Psoas muscle (tissue), 8 donors: ENCODE results near the gene SPTLC1. TPM values are rescaled to one million over a fixed set of nuclear protein-coding genes. Genes with fewer than 3 reads are reported as not detected.
"Not testable (repeated sequence)": the region's sequence is repeated elsewhere in the genome, so short reads cannot be mapped to it uniquely, and the experiment has no call there.

ENCODE experiments used
- ATAC-seq, 4 donors: fragments of 200-7000 bp; cut with Tn5 transposase; one replicate each; pipeline ENCODE4 v1.9.1; 2020; ENCODE audit warnings: moderate library complexity in 3 of 4, mild to moderate bottlenecking in 2 of 4
- DNase-seq, 2 donors: peaks; one replicate each; pipeline ENCODE4 v3.0.0-alpha.2; 2020
- H3K27ac ChIP-seq: fragments of 200-600 bp; one replicate; pipeline ENCODE4 v1.8.0; 2022
- H3K27me3 ChIP-seq, 3 donors: fragments of 200-600 bp in 1 of 3; one replicate each; pipeline versions ENCODE4 v1.6.1 to v1.8.0; 2013 to 2022; ENCODE audit warnings: low read length in 2 of 3, mild to moderate bottlenecking in 2 of 3, moderate library complexity in 1 of 3; ENCODE audit not compliant: insufficient read depth in 3 of 3
- H3K36me3 ChIP-seq, 2 donors: fragments of 200-600 bp in 1 of 2; one replicate each; pipeline versions ENCODE4 v1.6.1 to v1.8.0; 2013 to 2022; ENCODE audit warnings: low read depth in 1 of 2, mild to moderate bottlenecking in 1 of 2, moderate library complexity in 1 of 2; ENCODE audit not compliant: insufficient read depth in 1 of 2
- H3K4me1 ChIP-seq: fragments of 200-600 bp; one replicate; pipeline ENCODE4 v1.8.0; 2022
- H3K4me3 ChIP-seq: fragments of 200-600 bp; one replicate; pipeline ENCODE4 v1.8.0; 2022; ENCODE audit warnings: mild to moderate bottlenecking
- H3K9me3 ChIP-seq: fragments of 200-600 bp; one replicate; pipeline ENCODE4 v1.8.0; 2022
- WGBS, 3 donors: extraction: QIAGEN DNeasy Blood & Tissue Kit; methylation state at CpG; one replicate each; pipeline versions ENCODE4 v1.1.6 to v1.1.7; 2013; 5-methylcytosine and 5-hydroxymethylcytosine counted together
- intact Hi-C, 2 donors: fragments of 100-400 bp; cut with DNase I; formaldehyde crosslinking; loops; one replicate each; pipeline versions ENCODE4 v1.11.0 to v1.14.2; 2022
- polyA plus RNA-seq, 3 donors: library from polyadenylated mRNA; stranded (reverse); fragments of 200-250 nt; gene quantifications; one replicate each; pipeline ENCODE4 v1.2.3, GENCODE V29; 2013
- total RNA-seq, 4 donors: library from RNA; stranded (reverse); fragmentation: NEBNext Ultra II Directional in 2 of 4; extraction: Animal tissue kit (Norgen Biotek cat#: 25700) in 2 of 4; gene quantifications; one replicate each; pipeline versions ENCODE4 v1.2.1 to v1.2.4, GENCODE V29; 2021 to 2023
- TF ChIP-seq, protein P1 (sequence below): fragments of 200-600 bp; IDR thresholded peaks from one replicate; pipeline ENCODE4 v1.8.0; 2022; ENCODE audit warnings: antibody characterized with exemption
- donor health status: healthy with polysubstance abuse.
- donor health status: DM: no; HTN: no; CAD: no; lungs with moderate emphysema.
- donor health status: Bipolar disorder and iron deficiency.
- donor health status: healthy.
- donor health status: DM: yes; HTN: yes; CAD: no.
- donor health status: DM: no; HTN: no; CAD: no.
- donor health status: DM: no; HTN: no; CAD: no.
- donor health status: DM: yes; HTN: yes; CAD: no.

The SPTLC1 gene
- total and polyA plus RNA-seq, 7 donors: 12.2 to 29.8 (median 20.9) TPM

- DNase-seq (no peak), ATAC-seq (no peak)
- 84 to 89% (median 85%) methylated on average over 10 of the region's 10 CpGs for WGBS, 3 donors
- Histone ChIP-seq H3K27ac (no peak overlapping the region), H3K9me3 (peaks cover 8% of the 10 kb centered on the region), H3K4me1 (no peaks in the 10 kb centered on the region), H3K36me3 (no peaks in the 10 kb centered on the region), H3K27me3 (peaks cover 0 to 5% (median 0%) of the 10 kb centered on the region in 3 donors), H3K4me3 (no peak overlapping the region)
- intact Hi-C loops: no loop called here
- TF ChIP-seq, protein P1, sequence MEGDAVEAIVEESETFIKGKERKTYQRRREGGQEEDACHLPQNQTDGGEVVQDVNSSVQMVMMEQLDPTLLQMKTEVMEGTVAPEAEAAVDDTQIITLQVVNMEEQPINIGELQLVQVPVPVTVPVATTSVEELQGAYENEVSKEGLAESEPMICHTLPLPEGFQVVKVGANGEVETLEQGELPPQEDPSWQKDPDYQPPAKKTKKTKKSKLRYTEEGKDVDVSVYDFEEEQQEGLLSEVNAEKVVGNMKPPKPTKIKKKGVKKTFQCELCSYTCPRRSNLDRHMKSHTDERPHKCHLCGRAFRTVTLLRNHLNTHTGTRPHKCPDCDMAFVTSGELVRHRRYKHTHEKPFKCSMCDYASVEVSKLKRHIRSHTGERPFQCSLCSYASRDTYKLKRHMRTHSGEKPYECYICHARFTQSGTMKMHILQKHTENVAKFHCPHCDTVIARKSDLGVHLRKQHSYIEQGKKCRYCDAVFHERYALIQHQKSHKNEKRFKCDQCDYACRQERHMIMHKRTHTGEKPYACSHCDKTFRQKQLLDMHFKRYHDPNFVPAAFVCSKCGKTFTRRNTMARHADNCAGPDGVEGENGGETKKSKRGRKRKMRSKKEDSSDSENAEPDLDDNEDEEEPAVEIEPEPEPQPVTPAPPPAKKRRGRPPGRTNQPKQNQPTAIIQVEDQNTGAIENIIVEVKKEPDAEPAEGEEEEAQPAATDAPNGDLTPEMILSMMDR: no peak
Observed at GRCh38 chr9:92160786-92161185, 45.6 kb upstream of the SPTLC1 start.

GRCh38 chr9:92159058-92159457 is 43.8 kb upstream of the SPTLC1 start:
- no peaks in the 10 kb centered on the region for H3K36me3 ChIP-seq
- no peak overlapping the region for H3K4me3 ChIP-seq
- 76 to 79% (median 78%) methylated on average over 5 of the region's 5 CpGs for WGBS, 3 donors
- H3K27me3 ChIP-seq: peaks cover 0 to 5% (median 0%) of the 10 kb centered on the region in 3 donors
- H3K9me3 ChIP-seq: no peaks in the 10 kb centered on the region
- ATAC-seq: no peak
- intact Hi-C loops: no loop called here
- H3K4me1 ChIP-seq: no peaks in the 10 kb centered on the region
- no peak overlapping the region for H3K27ac ChIP-seq
- no peak for DNase-seq
- TF ChIP-seq, protein P1: no peak

- TF ChIP-seq, protein P1: no peak
- Histone ChIP-seq H3K27me3 (peaks cover 0 to 2% (median 0%) of the 10 kb centered on the region in 3 donors), H3K36me3 (no peaks in the 10 kb centered on the region), H3K4me3 (no peak overlapping the region), H3K4me1 (no peaks in the 10 kb centered on the region), H3K9me3 (no peaks in the 10 kb centered on the region), H3K27ac (no peak overlapping the region)
- 78 to 87% (median 84%) methylated on average over 10 of the region's 10 CpGs for WGBS, 3 donors
- intact Hi-C loops: no loop called here
- DNase-seq (no peak), ATAC-seq (no peak)
Observed at GRCh38 chr9:92158097-92158601, 42.9 kb upstream of the SPTLC1 start.

DNA sequence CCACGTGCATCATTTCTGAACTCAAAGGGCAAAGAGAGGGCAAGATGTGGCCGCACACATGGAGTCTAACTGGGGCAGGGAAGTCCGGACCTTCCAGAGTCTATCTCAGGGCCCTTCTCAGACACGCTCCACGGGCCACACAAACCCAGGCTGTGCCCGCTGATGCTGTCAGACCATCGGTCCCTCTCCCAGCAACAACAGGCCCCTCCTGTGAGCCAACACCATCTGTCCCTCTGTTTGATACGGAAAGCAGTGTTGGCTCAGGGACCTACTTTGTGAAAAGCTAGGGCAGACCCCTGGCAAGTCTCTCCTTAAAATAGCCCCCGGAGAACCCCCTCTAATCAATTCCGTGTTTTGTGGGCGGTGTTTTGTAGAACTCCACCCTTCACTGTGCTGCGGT is 40.5 kb upstream of the SPTLC1 start:
- 77 to 79% (median 77%) methylated on average over 12 of the region's 12 CpGs for WGBS, 3 donors
- H3K36me3 ChIP-seq, intact Hi-C loops: not testable (repeated sequence)

GRCh38 chr9:92155221-92155620 is 40.0 kb upstream of the SPTLC1 start:
- ATAC-seq (no peak), DNase-seq (no peak)
- peaks cover 0 to 2% (median 0%) of the 10 kb centered on the region in 3 donors for H3K27me3 ChIP-seq
- WGBS, 3 donors: 83 to 87% (median 87%) methylated on average over 12 of the region's 12 CpGs
- H3K4me3 ChIP-seq: no peak overlapping the region
- no peaks in the 10 kb centered on the region for H3K36me3 ChIP-seq
- H3K4me1 ChIP-seq: no peaks in the 10 kb centered on the region
- TF ChIP-seq, protein P1: no peak
- H3K9me3 ChIP-seq: no peaks in the 10 kb centered on the region
- intact Hi-C loops: no loop called here
- H3K27ac ChIP-seq: no peak overlapping the region

More for the DNA sequence above, 40.5 kb upstream of the SPTLC1 start:
- DNase-seq, H3K9me3 ChIP-seq, H3K27me3 ChIP-seq, H3K4me3 ChIP-seq, H3K27ac ChIP-seq, ATAC-seq, H3K4me1 ChIP-seq: not testable (repeated sequence)

- DNase-seq, ATAC-seq, H3K9me3 ChIP-seq, H3K27ac ChIP-seq, H3K4me1 ChIP-seq, intact Hi-C loops, H3K27me3 ChIP-seq, H3K4me3 ChIP-seq, H3K36me3 ChIP-seq: not testable (repeated sequence)
- 63 to 73% (median 68%) methylated on average over 10 of the region's 10 CpGs for WGBS, 3 donors
Observed at GRCh38 chr9:92153466-92154415, 38.5 kb upstream of the SPTLC1 start.
